ENCODE measurements around the gene C5orf58.

GRCh38 chr5:170287532-170287931, 54.7 kb downstream of the C5orf58 start:
- TF ChIP-seq CTCF (IDR thresholded peaks at IDR 0.05) = no peak
- TF ChIP-seq POLR2A (IDR thresholded peaks at IDR 0.05) = no peak

Data from vagina (tissue), 2 donors.